Measurements from ENCODE around the gene SEMA5A. TPM values are rescaled to one million over a fixed set of nuclear protein-coding genes. Genes with fewer than 3 reads are reported as not detected.

The SEMA5A gene
- polyA plus RNA-seq, 1 donor (not counting 4 experiments of a cell fraction or from before 2014, with no cell fraction given), result 0.16 TPM

- no peak overlapping the region for H3K4me3 ChIP-seq (ENCODE audit: control insufficient read depth in 2 of 3, extremely low read depth in 1 of 3, insufficient read depth in 2 of 3, low read depth in 1 of 3, low read length in 3 of 3)
- TF ChIP-seq CTCF (optimal IDR thresholded peaks at IDR 0.05 in 1 of 3, IDR thresholded peaks at IDR 0.05 in 1 of 3, conservative IDR thresholded peaks at IDR 0.05 in 1 of 3; ENCODE audit: extremely low read depth in 1 of 3, insufficient read depth in 2 of 3, low read length in 3 of 3) (no peak), EZH2 (IDR thresholded peaks at IDR 0.05; ENCODE audit: low read length) (no peak)
- H3K4me2 ChIP-seq (ENCODE audit: control insufficient read depth, extremely low read depth, insufficient read depth, low read depth, low read length), result no peak overlapping the region
- no peaks in the 10 kb centered on the region for H4K20me1 ChIP-seq (ENCODE audit: control insufficient read depth, extremely low read depth, insufficient read depth, low read length)
- DNase-seq (ENCODE audit: low read depth, low spot score), result no peak
- no peak overlapping the region for H3K27ac ChIP-seq (ENCODE audit: control insufficient read depth, insufficient read depth, low read length)
- H3K9ac ChIP-seq (ENCODE audit: control insufficient read depth, extremely low read depth, insufficient read depth, low read length), result no peak overlapping the region
- H3K79me2 ChIP-seq (ENCODE audit: control insufficient read depth, insufficient read depth, low read length), result no peaks in the 10 kb centered on the region
- H3K4me1 ChIP-seq (ENCODE audit: control insufficient read depth, extremely low read depth, insufficient read depth, low read length), result peaks cover 27% of the 10 kb centered on the region
- no peak for FAIRE-seq
- no peak overlapping the region for H2AFZ ChIP-seq (ENCODE audit: control insufficient read depth, low read length)
- H3K9me3 ChIP-seq (ENCODE audit: control insufficient read depth, low read depth, low read length), result no peaks in the 10 kb centered on the region
- H3K36me3 ChIP-seq (ENCODE audit: control insufficient read depth in 2 of 2, extremely low read depth in 1 of 2, insufficient read depth in 2 of 2, low read length in 2 of 2), result no peaks in the 10 kb centered on the region
- dilution Hi-C loops (cut with MboI; ENCODE audit: extremely low pct_ligation_motif_present, low sequenced_read_pairs), result loop anchor here (25.0 kb wide), 1 partner anchor 136 kb away; no protein-coding TSS in a partner anchor
- H3K27me3 ChIP-seq (ENCODE audit: control insufficient read depth, extremely low read depth, insufficient read depth, low read length), result no peaks in the 10 kb centered on the region
- no peaks in the 10 kb centered on the region for H3K9me1 ChIP-seq (ENCODE audit: control insufficient read depth, extremely low read depth, insufficient read depth, low read length)
Measured at GRCh38 chr5:9351546-9351945, 194.3 kb downstream of the SEMA5A start.

GRCh38 chr5:9350301-9350797, 195.5 kb downstream of the SEMA5A start:
- TF ChIP-seq CTCF (optimal IDR thresholded peaks at IDR 0.05 in 1 of 3, IDR thresholded peaks at IDR 0.05 in 1 of 3, conservative IDR thresholded peaks at IDR 0.05 in 1 of 3; ENCODE audit: extremely low read depth in 1 of 3, insufficient read depth in 2 of 3, low read length in 3 of 3), result no peak
- no peak for TF ChIP-seq EZH2 (IDR thresholded peaks at IDR 0.05; ENCODE audit: low read length)
- Histone ChIP-seq H3K4me1 (ENCODE audit: control insufficient read depth, extremely low read depth, insufficient read depth, low read length) (peaks cover 27% of the 10 kb centered on the region), H3K9me1 (ENCODE audit: control insufficient read depth, extremely low read depth, insufficient read depth, low read length) (no peaks in the 10 kb centered on the region), H3K9ac (ENCODE audit: control insufficient read depth, extremely low read depth, insufficient read depth, low read length) (no peak overlapping the region), H3K36me3 (ENCODE audit: control insufficient read depth in 2 of 2, extremely low read depth in 1 of 2, insufficient read depth in 2 of 2, low read length in 2 of 2) (no peaks in the 10 kb centered on the region), H3K79me2 (ENCODE audit: control insufficient read depth, insufficient read depth, low read length) (no peaks in the 10 kb centered on the region), H3K4me3 (ENCODE audit: control insufficient read depth in 2 of 3, extremely low read depth in 1 of 3, insufficient read depth in 2 of 3, low read depth in 1 of 3, low read length in 3 of 3) (no peak overlapping the region), H4K20me1 (ENCODE audit: control insufficient read depth, extremely low read depth, insufficient read depth, low read length) (no peaks in the 10 kb centered on the region), H2AFZ (ENCODE audit: control insufficient read depth, low read length) (no peak overlapping the region), H3K27ac (ENCODE audit: control insufficient read depth, insufficient read depth, low read length) (no peak overlapping the region), H3K27me3 (ENCODE audit: control insufficient read depth, extremely low read depth, insufficient read depth, low read length) (no peaks in the 10 kb centered on the region), H3K4me2 (ENCODE audit: control insufficient read depth, extremely low read depth, insufficient read depth, low read depth, low read length) (no peak overlapping the region), H3K9me3 (ENCODE audit: control insufficient read depth, low read depth, low read length) (no peaks in the 10 kb centered on the region)
- no peak for DNase-seq (ENCODE audit: low read depth, low spot score)
- dilution Hi-C loops (cut with MboI; ENCODE audit: extremely low pct_ligation_motif_present, low sequenced_read_pairs), result loop anchor here (25.0 kb wide), 1 partner anchor 137 kb away; no protein-coding TSS in a partner anchor
- FAIRE-seq, result no peak

Measured in keratinocyte (primary cell).